ENCODE data around the gene CD3E. TPM values are rescaled to one million over a fixed set of nuclear protein-coding genes. Genes with fewer than 3 reads are reported as not detected.
A peak's percentile ranks its signal among the peaks of the same experiment; 100 is the strongest.

CD3E gene
- polyA plus RNA-seq, 6 donors from 2014 or later = 0.73 to 2.9 (median 1.7) TPM

GRCh38 chr11:118341815-118342489, 37.4 kb downstream of the CD3E start:
- Mint-ChIP-seq H3K4me1 (peaks cover 8 to 16% (median 10%) of the 10 kb centered on the region in 3 donors), H3K36me3 (no peaks in the 10 kb centered on the region), H3K27me3 (peaks cover 18 to 24% (median 21%) of the 10 kb centered on the region in 3 donors), H3K4me3 (peak overlapping the region in 1 of 8 donors; percentile 19), H3K27ac (no peak overlapping the region), H3K9me3 (peaks cover 0 to 4% (median 0%) of the 10 kb centered on the region in 7 donors)
- DNase-seq (no peak), ATAC-seq (ENCODE audit: low read depth in 2 of 2) (no peak)

DNA sequence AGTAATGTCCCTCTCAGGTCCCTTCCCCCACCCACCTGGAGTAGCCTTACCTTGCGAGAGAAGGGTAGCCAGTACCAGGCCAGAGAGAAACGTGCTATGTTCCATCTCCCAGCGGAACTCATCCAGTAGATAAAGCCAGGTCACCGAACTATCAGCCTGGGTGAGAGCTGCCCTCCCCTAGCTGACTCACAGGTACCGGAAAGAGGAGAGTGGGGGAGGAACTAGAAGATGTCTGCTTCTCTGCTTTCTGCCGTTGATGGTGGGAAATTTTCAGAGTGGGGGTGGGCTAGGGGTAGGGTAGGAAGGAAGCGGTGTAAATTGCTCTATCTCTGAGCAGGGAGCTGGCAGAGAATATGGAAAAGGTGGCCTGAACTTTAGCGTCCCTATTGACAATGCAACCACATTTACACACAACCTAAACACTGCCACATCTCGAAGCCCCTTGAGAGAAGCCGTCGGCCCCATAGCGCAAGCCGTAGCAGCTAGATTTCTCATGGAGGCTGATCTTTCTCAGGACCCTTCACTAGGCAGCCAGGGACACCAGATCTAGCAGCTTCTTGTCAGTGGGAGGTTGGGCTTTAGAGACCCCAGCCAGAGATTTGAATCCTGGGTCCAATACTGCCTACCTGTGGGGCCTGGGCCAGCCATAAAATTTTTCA, 38.1 kb downstream of the CD3E start, which contains the start of gene CD3D:
TSS of gene CD3D (minus strand) at position 203 of the 659 bp plus-strand sequence. CDS start at position 105, 98 bp downstream.
- peaks cover 8 to 16% (median 10%) of the 10 kb centered on the region in 3 donors for H3K4me1 Mint-ChIP-seq
- H3K36me3 Mint-ChIP-seq = no peaks in the 10 kb centered on the region
- H3K27ac Mint-ChIP-seq = peak within 1 kb of the TSS in 1 of 6 donors; percentile 14

GRCh38 chr11:118343248-118343647, 38.7 kb downstream of the CD3E start:
- peaks cover 0 to 4% (median 0%) of the 10 kb centered on the region in 7 donors for H3K9me3 Mint-ChIP-seq
- peaks cover 8 to 16% (median 10%) of the 10 kb centered on the region in 3 donors for H3K4me1 Mint-ChIP-seq
- ATAC-seq (ENCODE audit: low read depth in 2 of 2) = no peak
- peaks cover 20 to 31% (median 23%) of the 10 kb centered on the region in 3 donors for H3K27me3 Mint-ChIP-seq
- DNase-seq = no peak
- peak overlapping the region in 1 of 8 donors; percentile 79 for H3K4me3 Mint-ChIP-seq
- H3K27ac Mint-ChIP-seq = no peak overlapping the region
- H3K36me3 Mint-ChIP-seq = no peaks in the 10 kb centered on the region

More for the DNA sequence above, 38.1 kb downstream of the CD3E start, which contains the start of gene CD3D:
- no peak for ATAC-seq (ENCODE audit: low read depth in 2 of 2)
- peak within 1 kb of the TSS in 1 of 8 donors; percentile 79 for H3K4me3 Mint-ChIP-seq
- H3K9me3 Mint-ChIP-seq = peaks cover 0 to 4% (median 0%) of the 10 kb centered on the region in 7 donors
- DNase-seq = no peak
- peaks cover 20 to 28% (median 23%) of the 10 kb centered on the region in 3 donors for H3K27me3 Mint-ChIP-seq

GRCh38 chr11:118343981-118344515, 39.5 kb downstream of the CD3E start, which contains the start of gene CD3G:
Gene CD3G (plus strand): TSS chr11:118344344. CDS start chr11:118344424, 80 bp downstream.
- no peaks in the 10 kb centered on the region for H3K36me3 Mint-ChIP-seq
- H3K27ac Mint-ChIP-seq = no peak within 1 kb of the TSS
- peaks cover 1 to 10% (median 4%) of the 10 kb centered on the region in 3 donors for H3K4me1 Mint-ChIP-seq
- H3K27me3 Mint-ChIP-seq = peaks cover 27 to 39% (median 30%) of the 10 kb centered on the region in 3 donors
- ATAC-seq (ENCODE audit: low read depth in 2 of 2) = no peak
- H3K4me3 Mint-ChIP-seq = peak within 1 kb of the TSS in 1 of 8 donors; percentile 79
- peaks cover 0 to 4% (median 0%) of the 10 kb centered on the region in 7 donors for H3K9me3 Mint-ChIP-seq
- DNase-seq = no peak

DNA sequence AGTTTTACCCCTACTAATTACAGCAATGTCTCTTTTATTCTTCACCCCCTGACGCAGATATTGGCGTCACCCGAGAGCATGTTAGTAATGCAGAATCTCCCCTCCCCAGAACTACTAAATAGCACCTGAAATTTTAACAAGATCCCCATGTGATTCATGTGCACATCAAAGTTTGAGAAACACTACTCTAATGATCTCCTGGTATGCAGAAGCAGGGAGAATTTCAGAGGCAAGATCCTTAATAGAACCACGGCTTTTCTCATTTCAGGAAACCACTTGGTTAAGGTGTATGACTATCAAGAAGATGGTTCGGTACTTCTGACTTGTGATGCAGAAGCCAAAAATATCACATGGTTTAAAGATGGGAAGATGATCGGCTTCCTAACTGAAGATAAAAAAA, 44.9 kb downstream of the CD3E start:
- Mint-ChIP-seq H3K27me3 (peaks cover 29 to 48% (median 38%) of the 10 kb centered on the region in 3 donors), H3K36me3 (no peaks in the 10 kb centered on the region), H3K4me1 (peaks cover 2 to 5% (median 4%) of the 10 kb centered on the region in 3 donors)

GRCh38 chr11:118353084-118353710, 48.7 kb downstream of the CD3E start:
- Mint-ChIP-seq H3K4me1 (peaks cover 0 to 2% (median 0%) of the 10 kb centered on the region in 3 donors), H3K27me3 (peaks cover 13 to 28% (median 20%) of the 10 kb centered on the region in 3 donors), H3K9me3 (no peaks in the 10 kb centered on the region), H3K36me3 (no peaks in the 10 kb centered on the region), H3K4me3 (no peak overlapping the region), H3K27ac (peak overlapping the region in 1 of 6 donors; percentile 49)
- ATAC-seq (ENCODE audit: low read depth in 2 of 2) = peak in 1 of 2 donors; percentile 30
- DNase-seq = peak; percentile 30

More for the DNA sequence above, 44.9 kb downstream of the CD3E start:
- H3K27ac Mint-ChIP-seq = no peak overlapping the region
- ATAC-seq (ENCODE audit: low read depth in 2 of 2) (no peak), DNase-seq (no peak)
- H3K9me3 Mint-ChIP-seq = peaks cover 0 to 4% (median 0%) of the 10 kb centered on the region in 7 donors
- H3K4me3 Mint-ChIP-seq = no peak overlapping the region

GRCh38 chr11:118358071-118358470, 53.5 kb downstream of the CD3E start:
- Mint-ChIP-seq H3K4me3 (peak overlapping the region in 1 of 8 donors; percentile 98), H3K36me3 (no peaks in the 10 kb centered on the region), H3K4me1 (peaks cover 28 to 41% (median 32%) of the 10 kb centered on the region in 3 donors), H3K9me3 (peaks cover 0 to 3% (median 0%) of the 10 kb centered on the region in 7 donors), H3K27ac (peak overlapping the region in 1 of 6 donors; percentile 95), H3K27me3 (peaks cover 0 to 8% (median 0%) of the 10 kb centered on the region in 3 donors)
- ATAC-seq (ENCODE audit: low read depth in 2 of 2) = no peak
- no peak for DNase-seq

- peaks cover 0 to 3% (median 0%) of the 10 kb centered on the region in 7 donors for H3K9me3 Mint-ChIP-seq
- no peaks in the 10 kb centered on the region for H3K36me3 Mint-ChIP-seq
These were observed 54.9 kb downstream of the CD3E start, which contains the start of gene UBE4A for GRCh38 chr11:118359295-118359958. Gene UBE4A (plus strand): TSS chr11:118359600. CDS start chr11:118365081, 5,481 bp downstream.

DNA sequence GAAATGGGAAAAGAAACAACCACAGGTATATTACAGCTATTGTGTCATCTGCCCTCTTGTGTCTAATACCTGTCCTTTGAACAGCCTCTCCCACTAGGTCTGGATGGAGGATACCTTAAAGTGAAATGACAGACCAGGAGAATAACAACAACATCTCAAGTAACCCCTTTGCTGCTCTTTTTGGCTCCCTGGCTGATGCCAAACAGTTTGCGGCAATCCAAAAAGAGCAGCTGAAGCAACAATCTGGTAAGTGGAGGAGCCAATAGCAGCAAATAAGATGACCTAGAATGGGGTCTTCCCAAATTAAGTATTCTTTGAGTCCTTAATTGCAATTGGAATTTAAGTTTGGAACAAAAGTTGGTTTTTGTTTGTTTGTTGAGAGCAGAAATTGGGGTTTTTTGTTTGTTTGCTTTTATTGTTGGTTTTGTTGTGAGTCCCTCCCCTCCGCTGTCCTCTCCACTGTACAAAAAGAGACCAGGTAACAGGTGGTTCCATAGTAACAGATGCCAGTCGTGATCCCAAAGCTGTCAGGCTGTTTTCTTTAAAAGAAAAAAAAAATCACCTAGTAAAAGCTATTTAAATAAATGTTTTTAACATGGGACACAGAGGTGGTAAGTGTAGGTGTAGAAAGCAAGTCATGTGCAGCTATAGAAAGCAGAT, 60.6 kb downstream of the CD3E start:
- H3K36me3 Mint-ChIP-seq = peaks cover 0 to 22% of the 10 kb centered on the region in 2 donors
- no peak for DNase-seq
- peaks cover 19 to 32% (median 22%) of the 10 kb centered on the region in 3 donors for H3K4me1 Mint-ChIP-seq
- ATAC-seq (ENCODE audit: low read depth in 2 of 2) = no peak
- no peaks in the 10 kb centered on the region for H3K27me3 Mint-ChIP-seq
- H3K4me3 Mint-ChIP-seq = no peak overlapping the region
- no peaks in the 10 kb centered on the region for H3K9me3 Mint-ChIP-seq
- no peak overlapping the region for H3K27ac Mint-ChIP-seq

More at GRCh38 chr11:118359295-118359958, 54.9 kb downstream of the CD3E start, which contains the start of gene UBE4A:
- ATAC-seq (ENCODE audit: low read depth in 2 of 2) (peak; percentile 97 to 98), DNase-seq (peak; percentile 93)
- Mint-ChIP-seq H3K27ac (peak within 1 kb of the TSS; percentile 95 to 99 (median 98)), H3K4me1 (peaks cover 33 to 43% (median 35%) of the 10 kb centered on the region in 3 donors), H3K4me3 (peak within 1 kb of the TSS; percentile 89 to 100 (median 98)), H3K27me3 (peaks cover 0 to 8% (median 0%) of the 10 kb centered on the region in 3 donors)

All from naive B cell (primary cell).